ENCODE measurements around the gene PREX1.

Gene PREX1

GRCh38 chr20:48665785-48666184, 162.0 kb downstream of the PREX1 start:
- Histone ChIP-seq H3K4me3 (replicated peaks; ENCODE audit: insufficient read depth, low read length) (no peak overlapping the region), H3K27me3 (ENCODE audit: insufficient read depth, poor library complexity, severe bottlenecking) (no peaks in the 10 kb centered on the region), H3K27ac (replicated peaks) (no peak overlapping the region)
- no peak for DNase-seq (ENCODE audit: low read depth in 1 of 2, low spot score in 1 of 2)
- TF ChIP-seq POLR2AphosphoS5 (IDR thresholded peaks at IDR 0.05; ENCODE audit: low read depth) (no peak), SPI1 (IDR thresholded peaks at IDR 0.05; ENCODE audit: borderline replicate concordance, low read depth) (no peak), GABPA (IDR thresholded peaks at IDR 0.05; ENCODE audit: low read depth) (no peak), CTCF (IDR thresholded peaks at IDR 0.05; ENCODE audit: insufficient read depth, low read length) (no peak), REST (IDR thresholded peaks at IDR 0.05; ENCODE audit: insufficient replicate concordance, low read depth) (no peak)

GRCh38 chr20:48662711-48663110, 165.1 kb downstream of the PREX1 start:
- Histone ChIP-seq H3K27ac (replicated peaks) (no peak overlapping the region), H3K4me3 (replicated peaks; ENCODE audit: insufficient read depth, low read length) (no peak overlapping the region), H3K27me3 (ENCODE audit: insufficient read depth, poor library complexity, severe bottlenecking) (no peaks in the 10 kb centered on the region)
- TF ChIP-seq REST (IDR thresholded peaks at IDR 0.05; ENCODE audit: insufficient replicate concordance, low read depth) (no peak), CTCF (IDR thresholded peaks at IDR 0.05; ENCODE audit: insufficient read depth, low read length) (no peak), SPI1 (IDR thresholded peaks at IDR 0.05; ENCODE audit: borderline replicate concordance, low read depth) (no peak), POLR2AphosphoS5 (IDR thresholded peaks at IDR 0.05; ENCODE audit: low read depth) (no peak), GABPA (IDR thresholded peaks at IDR 0.05; ENCODE audit: low read depth) (no peak)
- no peak for DNase-seq (ENCODE audit: low read depth in 1 of 2, low spot score in 1 of 2)

GRCh38 chr20:48661575-48662455, 166.0 kb downstream of the PREX1 start:
- Histone ChIP-seq H3K27me3 (ENCODE audit: insufficient read depth, poor library complexity, severe bottlenecking) (no peaks in the 10 kb centered on the region), H3K4me3 (replicated peaks; ENCODE audit: insufficient read depth, low read length) (no peak overlapping the region), H3K27ac (replicated peaks) (no peak overlapping the region)
- TF ChIP-seq SPI1 (IDR thresholded peaks at IDR 0.05; ENCODE audit: borderline replicate concordance, low read depth) (no peak), POLR2AphosphoS5 (IDR thresholded peaks at IDR 0.05; ENCODE audit: low read depth) (no peak), CTCF (IDR thresholded peaks at IDR 0.05; ENCODE audit: insufficient read depth, low read length) (no peak), GABPA (IDR thresholded peaks at IDR 0.05; ENCODE audit: low read depth) (no peak)
- DNase-seq (ENCODE audit: low read depth in 1 of 2, low spot score in 1 of 2): no peak

Data from HL-60 (cell line).